TTC549 (cell line): ENCODE data around the gene HTR7.
"Not testable (repeated sequence)": the region's sequence is repeated elsewhere in the genome, so short reads cannot be mapped to it uniquely, and the experiment has no call there.

Source experiments
- FAIRE-seq: peaks from 2 replicates; lab custom pipeline; 2012; peaks lifted over from hg19 to GRCh38; lab: Jason Lieb, UNC

Gene HTR7

GRCh38 chr10:90856964-90857634 is 740 bp downstream of the HTR7 start:
- FAIRE-seq: no peak

- no peak for FAIRE-seq
Measured at GRCh38 chr10:90856261-90856660, 1.6 kb downstream of the HTR7 start.

- FAIRE-seq: no peak
Measured at GRCh38 chr10:90855126-90855525, 2.7 kb downstream of the HTR7 start.

- FAIRE-seq: no peak
Measured at GRCh38 chr10:90849956-90850749, 7.7 kb downstream of the HTR7 start.

GRCh38 chr10:90847436-90847835 is 10.4 kb downstream of the HTR7 start:
- no peak for FAIRE-seq

- FAIRE-seq: no peak
Measured at GRCh38 chr10:90846746-90847145, 11.1 kb downstream of the HTR7 start.

GRCh38 chr10:90845726-90846125 is 12.1 kb downstream of the HTR7 start:
- FAIRE-seq: no peak

- no peak for FAIRE-seq
Measured at GRCh38 chr10:90842725-90843124, 15.1 kb downstream of the HTR7 start.

GRCh38 chr10:90837486-90837885 is 20.4 kb downstream of the HTR7 start:
- FAIRE-seq: no peak

- no peak for FAIRE-seq
Measured at GRCh38 chr10:90834326-90834725, 23.5 kb downstream of the HTR7 start.

GRCh38 chr10:90832111-90832510 is 25.7 kb downstream of the HTR7 start:
- no peak for FAIRE-seq

- no peak for FAIRE-seq
Measured at GRCh38 chr10:90822508-90822907, 35.3 kb downstream of the HTR7 start.

GRCh38 chr10:90821864-90822263 is 36.0 kb downstream of the HTR7 start:
- FAIRE-seq: not testable (repeated sequence)

GRCh38 chr10:90819911-90820310 is 37.9 kb downstream of the HTR7 start:
- no peak for FAIRE-seq

- no peak for FAIRE-seq
Measured at GRCh38 chr10:90818736-90819135, 39.1 kb downstream of the HTR7 start.

- no peak for FAIRE-seq
Measured at GRCh38 chr10:90817128-90817889, 40.5 kb downstream of the HTR7 start.

- no peak for FAIRE-seq
Measured at GRCh38 chr10:90816466-90816865, 41.4 kb downstream of the HTR7 start.

- no peak for FAIRE-seq
Measured at GRCh38 chr10:90813594-90814365, 44.1 kb downstream of the HTR7 start.

GRCh38 chr10:90807106-90807505 is 50.7 kb downstream of the HTR7 start:
- FAIRE-seq: not testable (repeated sequence)

- no peak for FAIRE-seq
Measured at GRCh38 chr10:90806677-90807076, 51.2 kb downstream of the HTR7 start.

GRCh38 chr10:90805206-90805605 is 52.6 kb downstream of the HTR7 start:
- FAIRE-seq: no peak

- no peak for FAIRE-seq
Measured at GRCh38 chr10:90804354-90804753, 53.5 kb downstream of the HTR7 start.
